Stimulated activated CD4-positive, alpha-beta T cell treated with anti-CD3 and anti-CD28 coated beads, Interleukin-15, amount 100 ng/mL, for 48 hours (primary cell): ENCODE measurements around the gene SLC23A1.
"Not testable (repeated sequence)": the region's sequence is repeated elsewhere in the genome, so short reads cannot be mapped to it uniquely, and the experiment has no call there.

Experiments used
- DNase-seq, 2 donors: peaks; one replicate each; pipeline ENCODE4 v3.0.0-alpha.2; 2020; ENCODE audit warnings: low read depth in 2 of 2

The SLC23A1 gene

DNA sequence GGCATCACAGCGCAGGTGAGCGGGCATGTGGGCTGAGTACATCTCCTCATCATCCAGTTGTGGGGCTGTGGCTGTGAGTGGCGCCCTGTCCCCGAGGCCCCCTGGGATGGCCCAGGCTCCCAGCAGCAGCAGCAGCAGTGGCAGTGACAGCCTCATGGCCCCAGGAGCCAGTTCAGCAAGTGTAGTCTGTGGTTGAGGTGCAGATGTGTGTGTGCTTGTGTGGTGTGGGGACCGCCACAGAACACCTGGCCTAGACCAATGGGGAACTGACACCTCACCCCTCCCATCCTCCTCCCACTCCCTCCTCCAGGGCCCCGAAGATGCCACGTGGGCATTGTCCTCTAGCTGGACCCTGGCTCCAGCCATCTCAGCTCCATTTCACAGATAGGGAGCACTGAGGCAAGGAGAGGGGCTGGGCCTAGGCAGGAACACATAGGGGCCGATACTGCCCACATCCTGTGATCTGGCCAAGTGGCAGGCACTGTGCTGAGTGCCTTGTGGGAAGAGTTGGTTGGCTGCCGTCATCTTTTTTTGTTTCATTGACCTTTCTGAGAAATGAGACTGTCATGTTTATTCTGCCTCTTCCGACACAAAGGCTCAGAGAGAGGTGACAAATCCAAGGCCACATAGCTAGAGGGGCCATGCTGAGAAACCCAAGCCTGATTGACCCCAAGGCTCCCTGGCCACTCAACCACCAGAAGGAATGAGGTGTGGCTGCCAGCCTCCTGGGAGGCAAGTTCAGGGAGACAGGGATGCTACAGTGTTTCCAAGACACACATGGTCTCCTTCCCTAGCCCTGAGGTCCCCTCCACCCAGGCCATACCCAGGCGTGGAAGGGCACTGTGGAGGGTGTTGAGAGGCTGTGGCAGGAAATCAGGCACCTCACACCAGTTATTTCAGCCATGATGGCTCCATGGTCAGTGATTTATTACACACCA, 6.9 kb upstream of the SLC23A1 start, which contains the start of gene MZB1:
MZB1 (minus strand) TSS at position 213 of the 938 bp plus-strand sequence; CDS start at position 156, 57 bp downstream.
- DNase-seq, result peak in 1 of 2 donors; percentile 47

DNA sequence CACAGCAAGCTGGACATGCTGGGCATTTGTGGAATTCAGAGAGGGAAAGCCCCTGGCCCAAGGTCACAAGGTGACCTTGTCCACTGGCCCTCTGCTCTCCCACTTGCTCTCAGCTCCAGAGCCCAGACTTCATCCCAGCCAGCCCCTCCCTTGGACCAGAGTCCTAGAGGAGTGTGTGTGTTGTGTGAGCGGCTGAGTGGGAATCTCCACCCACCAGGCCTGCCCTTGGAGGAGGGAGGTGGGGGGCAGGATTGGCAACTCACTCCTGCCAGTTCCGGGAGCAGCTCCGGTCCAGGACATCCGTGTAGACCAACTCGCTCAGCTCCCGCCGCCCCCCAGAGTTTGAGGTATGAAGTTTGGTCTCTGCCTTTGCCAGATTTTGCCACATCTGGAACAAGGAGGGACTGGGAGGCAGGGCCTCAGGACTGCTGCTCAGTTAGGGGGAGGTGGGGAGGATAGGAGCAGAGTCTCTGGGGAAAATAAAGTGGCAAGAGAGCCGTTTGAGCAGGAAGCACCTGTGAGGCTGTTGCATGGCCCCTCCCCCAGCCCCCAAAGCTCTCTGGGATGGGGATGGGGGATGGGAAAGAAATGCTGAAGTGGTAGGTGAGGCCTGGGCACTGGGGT, 5.2 kb upstream of the SLC23A1 start:
- no peak for DNase-seq

DNA sequence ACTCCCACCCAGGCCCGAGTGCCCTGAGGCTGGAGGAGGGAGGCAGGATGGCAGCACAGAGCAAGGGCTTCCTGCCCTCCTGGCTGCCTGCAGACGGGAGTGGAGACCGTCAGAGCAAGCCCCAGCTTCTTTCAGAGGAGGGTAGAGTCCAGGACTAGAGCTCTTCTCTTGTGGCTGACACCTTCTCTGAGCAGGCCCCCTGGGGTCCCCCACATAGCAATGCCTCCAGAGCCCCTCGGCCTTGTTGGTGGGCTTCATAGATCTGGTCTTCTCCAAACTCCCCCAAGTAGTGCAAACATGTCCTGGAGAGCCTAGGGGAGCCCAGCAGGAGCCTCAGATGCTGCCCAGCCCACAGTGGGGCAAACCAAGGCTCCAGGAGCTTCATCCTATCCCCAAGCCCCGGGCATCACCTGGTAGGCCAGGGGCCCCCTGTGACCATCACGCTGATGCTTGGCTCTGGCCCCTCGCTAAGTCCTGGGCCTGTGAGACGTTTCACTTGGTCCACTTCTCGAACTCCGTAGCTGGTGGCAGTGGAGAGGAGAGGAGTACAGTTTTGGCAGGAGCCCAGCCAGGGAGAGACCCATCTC, 4.6 kb upstream of the SLC23A1 start:
- no peak for DNase-seq

DNA sequence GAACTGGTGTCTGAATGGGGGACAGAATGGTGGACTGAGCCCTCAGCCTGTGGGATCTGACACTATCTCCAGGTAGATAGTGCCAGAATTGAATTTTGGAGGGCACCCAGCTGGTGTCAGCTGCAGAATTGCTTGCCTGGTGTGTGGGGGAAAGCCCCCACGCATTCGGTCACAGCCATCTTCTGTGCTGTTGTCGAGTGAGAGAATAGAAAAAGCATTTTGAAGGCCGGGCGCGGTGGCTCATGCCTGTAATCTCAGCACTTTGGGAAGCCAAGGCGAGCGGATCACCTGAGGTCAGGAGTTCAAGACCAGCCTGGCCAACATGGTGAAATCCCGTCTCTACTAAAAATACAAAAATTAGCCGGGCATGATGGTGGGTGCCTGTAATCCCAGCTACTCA, 3.9 kb upstream of the SLC23A1 start:
- not testable (repeated sequence) for DNase-seq

DNA sequence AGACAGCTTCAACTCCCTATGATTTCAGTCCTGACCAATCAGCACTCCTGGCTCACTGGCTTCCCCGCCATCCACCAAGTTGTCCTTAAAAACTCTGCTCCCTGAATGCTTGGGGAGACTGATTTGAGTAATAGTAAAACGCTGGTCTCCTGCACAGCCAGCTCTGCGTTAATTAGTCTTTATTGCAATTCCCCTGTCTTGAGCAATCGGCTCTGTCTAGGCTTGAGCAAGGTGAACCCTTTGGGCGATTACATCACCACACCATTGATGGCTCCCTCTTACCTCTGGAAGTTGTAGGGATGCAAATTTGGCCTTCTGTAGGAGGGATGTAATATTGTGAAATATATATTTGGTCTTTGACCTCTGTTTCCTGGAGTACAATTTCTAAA, 2.9 kb upstream of the SLC23A1 start:
- no peak for DNase-seq

DNA sequence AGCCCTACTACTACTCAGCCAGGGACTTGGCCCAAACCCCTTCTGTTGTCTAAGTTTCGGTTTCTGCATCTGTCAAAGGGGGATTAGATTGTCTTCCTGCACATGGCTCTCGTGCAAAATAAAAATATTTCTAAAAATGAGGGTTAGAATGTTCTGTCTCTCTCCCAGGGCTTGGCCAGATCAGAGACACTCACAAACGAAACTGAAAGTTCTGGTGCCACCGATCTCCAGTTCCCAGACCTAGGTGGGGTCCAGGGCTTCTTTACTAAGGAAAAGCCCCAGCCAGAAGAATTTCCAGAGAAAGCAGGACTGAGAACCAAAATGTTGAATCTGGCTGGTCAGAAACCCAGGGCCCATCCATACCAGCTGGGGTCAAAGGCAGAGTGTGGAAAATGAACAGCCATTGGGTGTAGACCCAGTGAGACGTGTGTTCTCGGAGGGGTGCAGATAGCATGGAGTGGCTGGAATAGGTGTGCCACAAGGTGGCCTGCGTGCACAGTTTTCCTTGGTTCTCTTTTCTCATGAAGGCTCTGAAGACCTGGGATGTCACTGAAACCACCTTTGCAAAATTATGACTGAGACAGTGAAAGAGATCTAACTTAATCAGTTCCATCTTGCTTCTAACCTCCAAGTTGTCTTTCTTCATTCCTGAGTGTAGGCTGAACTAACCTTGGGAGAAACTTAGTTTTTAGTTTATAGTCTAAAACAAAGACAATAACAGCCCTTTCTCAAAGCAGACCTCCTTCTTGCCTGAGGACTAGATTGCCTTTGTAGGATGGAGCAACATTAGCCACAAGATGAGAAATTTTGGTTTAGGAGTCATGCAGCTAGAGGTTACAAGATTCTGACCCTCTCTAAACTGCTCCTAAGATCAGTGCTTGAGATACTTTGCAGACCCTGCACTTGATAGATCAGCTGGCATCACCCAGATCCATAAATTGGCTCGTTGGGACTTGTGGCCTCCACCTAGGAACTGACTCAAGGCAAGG, 2.3 kb upstream of the SLC23A1 start:
- no peak for DNase-seq

DNA sequence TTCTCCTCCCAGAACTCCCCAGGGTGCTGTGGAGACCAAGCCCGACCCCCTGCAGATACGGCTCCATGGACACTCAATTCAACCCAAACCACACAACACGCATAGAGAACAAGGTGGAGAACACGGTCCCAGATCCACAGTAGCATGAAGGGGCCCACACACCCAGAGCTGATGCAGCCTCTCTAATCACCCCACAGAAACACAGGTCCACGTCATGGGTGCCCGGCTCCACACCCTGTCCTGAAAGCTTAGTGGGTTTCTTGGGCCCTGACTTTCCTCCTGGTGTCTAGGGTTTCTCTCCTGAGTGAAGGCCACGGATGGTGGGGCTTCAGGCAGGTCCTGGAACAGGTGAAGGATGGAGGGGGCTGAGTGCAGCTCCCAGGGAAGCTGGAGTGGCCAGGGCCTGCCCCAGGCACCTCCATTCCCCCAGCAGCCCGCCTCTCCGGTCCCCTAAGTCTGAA, 1.5 kb upstream of the SLC23A1 start:
- no peak for DNase-seq

DNA sequence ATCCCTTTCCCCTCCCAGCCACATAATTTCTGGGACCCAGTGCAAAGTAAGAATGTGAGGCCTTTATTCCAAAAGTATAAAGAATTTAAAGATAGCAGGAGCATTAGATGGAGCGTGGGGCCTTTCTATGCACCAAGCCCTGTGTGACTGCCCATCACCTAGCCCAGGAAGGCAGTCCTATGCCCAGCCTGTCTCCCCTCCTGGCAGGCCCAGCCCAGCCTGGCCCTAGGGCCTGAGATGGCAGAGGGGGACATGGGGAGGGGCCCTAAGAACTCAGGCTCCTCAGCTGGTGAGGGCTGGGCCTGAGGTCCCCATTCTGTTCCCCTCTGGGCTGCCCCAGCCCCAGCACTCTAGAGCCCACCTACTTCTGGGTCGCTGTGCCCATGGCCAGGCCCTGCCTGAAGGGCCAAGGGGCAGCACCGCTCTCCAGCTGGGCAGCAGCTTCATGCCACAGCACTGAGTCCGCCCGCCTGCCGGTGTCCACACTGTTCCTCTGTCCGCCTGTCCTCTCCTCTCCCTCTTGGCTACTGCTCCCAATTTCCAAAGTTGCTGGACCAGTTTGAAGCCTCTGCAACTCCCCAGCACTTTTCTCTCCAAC, 995 bp upstream of the SLC23A1 start:
- no peak for DNase-seq

DNA sequence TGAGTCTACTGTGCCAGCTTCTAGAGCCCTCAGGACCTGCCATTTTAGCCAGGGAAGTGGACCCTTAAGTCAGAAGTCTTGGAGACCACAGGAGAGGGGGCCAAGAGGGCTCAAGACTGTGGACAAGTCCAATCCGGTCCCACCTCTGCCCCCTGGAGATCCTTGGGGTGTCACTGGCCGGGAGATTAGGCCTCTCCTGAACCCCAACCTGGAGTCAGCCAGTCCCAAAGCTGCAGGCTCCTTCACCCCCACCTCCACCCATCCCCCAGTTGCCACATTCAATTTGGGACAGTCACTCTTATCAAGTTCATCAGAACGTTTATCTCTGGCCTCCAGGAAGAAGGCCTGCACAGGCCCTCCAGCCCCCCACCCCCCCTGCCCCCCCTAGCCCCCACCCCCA, 290 bp downstream of the SLC23A1 start:
- no peak for DNase-seq

DNA sequence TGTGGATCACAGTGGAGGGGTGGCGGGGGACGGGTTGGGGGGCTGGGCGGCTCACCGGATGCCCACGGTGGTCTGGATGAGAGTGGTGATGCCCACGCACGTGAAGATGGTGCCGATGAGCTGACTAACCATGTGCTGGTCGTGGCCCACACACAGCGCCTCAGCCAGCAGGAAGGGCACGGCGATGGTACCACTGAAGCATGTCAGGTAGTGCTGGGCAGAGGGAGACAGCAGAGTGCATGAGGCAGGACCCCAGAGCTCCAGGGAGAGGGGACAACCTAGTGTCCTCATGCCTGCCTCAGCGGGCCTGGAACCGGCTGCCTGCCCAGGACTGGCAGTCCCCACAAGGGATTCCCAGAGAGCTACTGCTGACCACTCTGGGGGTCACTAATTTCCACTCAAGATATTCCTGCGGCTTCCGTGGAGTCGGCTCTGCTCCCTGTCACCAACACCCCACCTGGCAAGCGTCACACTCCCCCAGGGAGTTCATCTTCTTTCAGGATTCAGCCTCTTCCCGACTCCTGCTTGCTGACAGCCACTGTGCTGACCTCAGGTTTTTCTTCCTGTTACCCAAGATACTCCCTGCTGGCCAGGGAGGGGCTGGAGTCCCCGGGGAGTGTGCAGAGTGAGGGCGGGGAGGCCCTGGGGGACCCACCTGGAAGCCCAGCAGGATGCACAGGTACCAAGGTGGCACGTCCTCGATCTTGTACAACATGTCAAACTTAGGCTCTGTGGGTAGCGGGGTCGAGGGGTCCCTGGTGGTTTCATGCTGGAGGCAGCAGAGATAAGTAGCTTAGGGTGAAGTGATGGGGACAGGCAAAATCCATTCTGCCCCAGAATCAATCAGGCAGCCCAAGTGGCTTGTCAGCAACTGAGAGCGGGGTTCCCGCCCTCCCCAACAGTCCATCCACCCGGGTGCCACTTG, 998 bp downstream of the SLC23A1 start:
- no peak for DNase-seq

DNA sequence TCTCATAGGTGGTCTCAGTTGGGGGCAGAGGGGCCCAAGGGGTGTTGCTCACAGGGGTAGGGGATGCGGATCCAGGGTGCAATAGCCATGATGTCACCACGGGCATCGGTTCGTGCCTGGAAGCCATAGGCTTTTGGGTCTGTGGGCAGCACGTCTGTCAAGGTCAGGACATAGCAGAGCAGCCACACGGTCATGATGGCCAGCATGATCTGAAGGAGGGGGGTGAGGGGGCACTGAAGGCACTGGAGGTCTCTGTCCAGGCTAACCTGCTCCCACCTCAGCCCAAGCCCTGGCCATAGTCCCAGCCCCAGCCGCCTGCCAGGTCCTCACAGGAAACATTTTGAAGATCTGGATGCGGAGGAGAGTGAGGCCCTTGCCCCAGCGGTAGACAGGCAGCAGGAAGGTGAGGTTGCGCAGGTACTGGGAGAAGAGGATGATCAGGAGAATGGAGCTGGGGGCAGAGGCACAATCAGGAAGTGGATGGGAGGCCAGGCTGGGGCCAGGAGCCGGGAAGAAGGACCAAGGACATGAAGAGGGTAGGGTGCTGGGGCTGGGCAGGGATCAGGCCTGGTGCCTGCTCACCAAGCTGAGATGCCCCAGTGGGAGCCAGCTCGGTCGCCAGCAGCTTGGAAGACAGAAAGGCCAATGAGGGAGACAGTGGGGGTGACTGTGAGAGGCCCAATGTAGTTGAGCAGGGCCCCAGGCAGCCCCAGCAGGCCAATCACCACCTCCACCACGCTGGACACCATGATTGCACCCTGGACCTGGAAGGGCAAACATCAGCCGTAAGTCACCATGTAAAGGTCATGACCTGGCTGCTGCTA, 3.3 kb downstream of the SLC23A1 start:
- DNase-seq, result no peak

DNA sequence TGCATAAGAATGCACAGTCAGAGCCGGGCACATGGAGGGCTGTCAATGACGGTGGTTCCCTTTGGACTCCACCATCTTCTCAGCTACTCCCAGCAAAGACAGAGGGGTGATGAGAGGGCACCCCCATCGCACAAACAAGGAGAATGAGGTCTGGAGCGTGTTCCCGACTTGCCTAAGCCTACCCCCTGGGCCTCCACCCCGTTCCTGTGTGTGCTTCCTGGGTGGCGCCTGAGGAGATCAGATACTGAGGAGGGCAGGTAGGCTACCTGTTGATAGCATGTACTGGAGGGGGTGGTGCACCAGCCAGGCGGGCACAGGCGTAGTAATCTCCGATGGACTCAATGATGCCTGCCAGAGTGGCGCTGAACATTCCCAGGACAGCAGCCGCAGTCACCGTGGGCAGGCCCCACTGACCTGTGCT, 4.1 kb downstream of the SLC23A1 start:
- DNase-seq, result no peak

DNA sequence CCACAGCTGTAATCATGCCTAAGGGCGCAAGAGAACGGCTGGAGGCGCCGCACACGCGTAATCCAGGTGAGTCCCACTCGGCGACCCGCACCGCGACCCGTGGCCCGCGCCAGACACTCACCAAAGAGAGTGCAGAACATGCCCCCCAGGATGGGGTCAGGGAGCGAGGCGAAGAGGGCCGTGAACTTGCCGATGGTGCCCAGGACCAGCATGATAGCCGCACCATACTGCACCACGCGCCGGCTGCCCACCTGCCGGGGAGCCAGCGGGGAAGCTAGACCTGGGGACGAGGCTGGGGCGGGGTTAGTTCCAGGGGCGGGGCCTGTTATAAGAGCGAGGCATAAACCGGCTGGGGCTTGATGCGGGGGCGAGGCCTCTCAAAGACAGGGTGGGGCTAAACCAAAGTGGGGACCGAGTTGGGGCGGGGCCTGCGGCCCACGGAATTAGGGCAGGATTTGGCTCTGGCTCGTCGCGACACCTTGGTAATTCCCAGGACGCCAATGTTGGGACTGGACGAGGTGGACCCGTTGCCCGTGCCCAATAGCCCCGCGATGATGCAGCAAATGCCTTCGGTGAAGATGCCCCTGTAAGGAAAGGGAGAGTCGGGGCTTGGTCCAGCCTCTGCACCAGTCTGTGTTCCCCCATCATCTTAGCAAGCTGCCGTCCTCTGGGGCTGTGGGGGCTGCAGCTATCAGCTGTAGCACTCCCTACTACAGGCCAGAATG, 4.8 kb downstream of the SLC23A1 start:
- DNase-seq, result no peak

DNA sequence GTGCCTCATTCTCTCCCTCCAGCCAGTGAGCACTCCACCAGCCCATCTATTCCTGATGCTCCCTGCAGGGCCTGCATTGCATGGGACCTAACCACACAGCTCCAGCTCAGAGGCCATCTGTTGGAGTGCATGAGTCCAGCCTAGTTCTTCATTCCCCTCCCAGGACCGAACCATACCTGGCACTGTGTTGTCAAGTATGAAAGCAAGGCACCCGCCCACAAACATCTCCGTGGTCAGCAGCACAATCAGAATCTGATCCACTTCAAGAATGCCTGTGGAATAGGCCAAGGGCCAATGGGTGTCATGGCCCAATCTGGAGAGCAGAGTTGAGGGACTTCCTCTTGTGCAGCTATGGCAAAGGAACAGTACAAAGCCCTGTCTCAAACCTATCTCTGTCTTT, 5.9 kb downstream of the SLC23A1 start:
- DNase-seq, result no peak

DNA sequence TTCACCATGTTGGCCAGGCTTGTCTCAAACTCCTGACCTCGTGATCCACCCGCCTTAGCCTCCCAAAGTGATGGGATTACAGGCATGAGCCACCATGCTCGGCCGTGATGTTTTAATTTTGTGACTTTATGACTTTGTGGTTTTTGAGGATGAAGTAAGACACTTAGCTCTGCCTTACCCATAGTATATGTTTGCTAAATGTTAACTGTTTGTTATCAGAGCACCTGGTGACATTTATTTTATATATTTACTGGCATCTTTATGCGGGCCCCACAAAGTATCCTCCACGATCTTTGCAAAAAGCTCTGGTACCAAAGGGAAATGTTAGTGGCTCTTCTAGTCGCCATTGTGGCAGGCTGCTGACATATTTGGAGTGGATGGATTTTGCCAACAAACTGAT, 6.7 kb downstream of the SLC23A1 start:
- no peak for DNase-seq

DNA sequence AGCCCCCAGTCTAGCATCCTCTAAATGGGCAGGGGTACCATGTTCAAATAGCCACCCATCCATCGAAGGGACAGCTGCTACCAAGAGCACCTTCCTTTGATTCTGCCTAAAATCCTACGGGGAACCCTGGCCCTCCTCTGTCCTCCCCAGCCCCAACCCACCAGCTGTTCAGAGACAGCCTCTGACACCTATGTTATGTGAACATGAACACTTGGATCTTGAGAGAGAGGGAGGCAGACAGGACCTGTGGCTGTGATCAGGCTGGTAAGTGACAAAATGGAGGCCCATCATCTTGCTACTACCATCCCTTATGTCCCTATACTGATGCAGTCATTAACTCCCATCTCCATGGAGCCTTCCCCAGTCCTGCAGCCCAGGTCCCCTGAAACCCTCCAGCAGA, 8.2 kb downstream of the SLC23A1 start:
- no peak for DNase-seq

DNA sequence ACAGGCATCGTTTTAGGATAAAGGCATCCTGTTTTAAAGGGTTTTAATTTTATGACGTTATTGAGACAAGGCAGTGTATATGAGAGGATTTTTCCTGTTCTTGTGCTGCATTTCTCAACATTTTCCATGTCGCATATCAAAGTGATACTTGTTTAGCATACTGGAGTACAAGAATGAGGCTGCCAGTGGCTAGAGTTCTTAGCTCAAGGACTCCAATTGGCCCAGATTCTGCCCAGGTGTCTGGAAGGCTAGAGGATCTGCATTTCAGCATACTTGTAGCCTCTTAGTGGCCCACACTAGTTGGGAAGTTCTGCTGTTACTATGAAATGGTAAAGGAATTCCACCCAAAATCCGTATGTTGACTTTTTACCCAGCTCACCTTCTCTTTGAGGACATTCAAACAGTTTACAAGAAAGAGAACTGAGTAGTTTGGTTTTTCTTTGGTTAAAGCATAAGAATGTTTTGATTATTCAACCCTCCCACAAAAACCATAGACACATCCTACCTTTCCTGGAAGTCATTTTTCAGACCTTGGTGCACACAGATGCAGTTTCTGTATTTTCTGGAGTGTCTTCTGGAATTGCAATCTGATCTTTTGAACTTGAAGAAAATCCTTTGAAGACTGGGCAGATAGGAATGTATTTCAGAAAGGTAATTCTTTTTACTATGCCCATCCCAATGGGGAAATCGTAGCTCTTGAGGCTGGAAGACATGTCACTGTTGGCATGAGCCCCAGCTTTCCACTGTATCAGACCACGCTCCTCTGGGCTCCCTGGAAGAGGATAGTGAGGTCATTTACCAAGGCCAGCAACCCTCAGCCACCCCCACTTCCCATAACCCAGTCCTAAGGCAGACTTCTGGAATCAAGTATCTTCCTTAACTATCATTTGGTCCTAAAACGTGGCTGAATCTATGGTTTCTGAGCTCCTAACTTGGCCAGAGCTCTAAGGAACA, 11.3 kb downstream of the SLC23A1 start:
- DNase-seq, result no peak
